K562 (cell line): ENCODE data around the gene HOXA5. TPM values are rescaled to one million over a fixed set of nuclear protein-coding genes. Genes with fewer than 3 reads are reported as not detected.

Experiments
- ZNF253 ChIP-seq: fragments of 250-450 bp; sonication (Bioruptor Pico); conservative IDR thresholded peaks from 2 replicates; pipeline ENCODE4 v1.6.1; 2021; ENCODE audit warnings: mild to moderate bottlenecking
- polyA plus RNA-seq, 8 experiments: library from polyadenylated mRNA; depleted of rRNA in 4 of 8; stranded (reverse) in 5 of 8; unstranded in 3 of 8; fragments of >200 nt; fragmentation: Nextera tagmentation in 2 of 8; fragmentation: Illumina TruSeq in 1 of 8; extraction: Ambion mirVana in 2 of 8; extraction: Trizol in 1 of 8; gene quantifications; 2 replicates each; pipeline versions ENCODE4 v1.2.1 to v1.2.3, GENCODE V29; 2011 to 2014; ENCODE audit warnings: inconsistent platforms in 1 of 8, missing spikeins in 1 of 8
- total RNA-seq, 7 experiments: library from RNA; depleted of rRNA in 6 of 7; stranded (reverse); fragments of >200 nt in 6 of 7; fragmentation: Illumina TruSeq in 2 of 7; extraction: Trizol in 2 of 7; gene quantifications; 2 replicates each; pipeline versions ENCODE4 v1.2.1 to v1.2.3, GENCODE V29; 2011 to 2021; ENCODE audit warnings: low replicate concordance in 1 of 7
- TF ChIP-seq, protein P1 (sequence below): fragments of 250-450 bp; sonication (Bioruptor Pico); IDR thresholded peaks from 2 replicates; pipeline ENCODE4 v1.4.0; 2020

Gene HOXA5
- total and polyA plus RNA-seq, 9 of the 15 experiments (the other 6 are each of a cell fraction or from before 2014, with no cell fraction given), result 0.13 TPM; not detected in 8

DNA sequence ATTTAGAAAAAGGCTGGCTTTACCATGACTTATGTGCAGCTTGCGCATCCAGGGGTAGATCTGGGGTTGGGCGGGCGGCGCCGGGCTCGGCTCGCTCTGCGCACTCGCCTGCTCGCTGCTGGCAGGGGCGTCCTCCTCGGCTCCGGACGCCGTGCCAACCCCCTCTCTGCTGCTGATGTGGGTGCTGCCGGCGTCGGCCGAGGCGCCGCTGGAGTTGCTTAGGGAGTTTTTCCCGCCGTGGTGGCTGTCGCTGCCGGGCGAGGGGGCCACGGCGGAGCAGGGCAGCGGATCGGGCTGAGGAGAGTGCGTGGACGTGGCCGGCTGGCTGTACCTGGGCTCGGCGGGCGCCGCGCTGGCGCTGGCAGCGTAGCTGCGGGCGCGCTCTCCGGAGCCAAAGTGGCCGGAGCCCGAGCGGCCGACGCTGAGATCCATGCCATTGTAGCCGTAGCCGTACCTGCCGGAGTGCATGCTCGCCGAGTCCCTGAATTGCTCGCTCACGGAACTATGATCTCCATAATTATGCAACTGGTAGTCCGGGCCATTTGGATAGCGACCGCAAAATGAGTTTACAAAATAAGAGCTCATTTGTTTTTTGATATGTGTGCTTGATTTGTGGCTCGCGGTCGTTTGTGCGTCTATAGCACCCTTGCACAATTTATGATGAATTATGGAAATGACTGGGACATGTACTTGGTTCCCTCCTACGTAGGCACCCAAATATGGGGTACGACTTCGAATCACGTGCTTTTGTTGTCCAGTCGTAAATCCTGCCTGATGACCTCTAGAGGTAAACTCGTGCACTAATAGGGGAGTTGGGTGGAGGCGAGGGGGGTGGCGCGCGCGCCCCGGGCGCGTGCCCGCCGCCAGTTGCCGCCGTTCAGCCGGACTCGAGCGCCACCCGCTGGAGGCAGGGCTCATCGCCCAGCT lies at the start of gene HOXA5 (continued):
- TF ChIP-seq, protein P1, sequence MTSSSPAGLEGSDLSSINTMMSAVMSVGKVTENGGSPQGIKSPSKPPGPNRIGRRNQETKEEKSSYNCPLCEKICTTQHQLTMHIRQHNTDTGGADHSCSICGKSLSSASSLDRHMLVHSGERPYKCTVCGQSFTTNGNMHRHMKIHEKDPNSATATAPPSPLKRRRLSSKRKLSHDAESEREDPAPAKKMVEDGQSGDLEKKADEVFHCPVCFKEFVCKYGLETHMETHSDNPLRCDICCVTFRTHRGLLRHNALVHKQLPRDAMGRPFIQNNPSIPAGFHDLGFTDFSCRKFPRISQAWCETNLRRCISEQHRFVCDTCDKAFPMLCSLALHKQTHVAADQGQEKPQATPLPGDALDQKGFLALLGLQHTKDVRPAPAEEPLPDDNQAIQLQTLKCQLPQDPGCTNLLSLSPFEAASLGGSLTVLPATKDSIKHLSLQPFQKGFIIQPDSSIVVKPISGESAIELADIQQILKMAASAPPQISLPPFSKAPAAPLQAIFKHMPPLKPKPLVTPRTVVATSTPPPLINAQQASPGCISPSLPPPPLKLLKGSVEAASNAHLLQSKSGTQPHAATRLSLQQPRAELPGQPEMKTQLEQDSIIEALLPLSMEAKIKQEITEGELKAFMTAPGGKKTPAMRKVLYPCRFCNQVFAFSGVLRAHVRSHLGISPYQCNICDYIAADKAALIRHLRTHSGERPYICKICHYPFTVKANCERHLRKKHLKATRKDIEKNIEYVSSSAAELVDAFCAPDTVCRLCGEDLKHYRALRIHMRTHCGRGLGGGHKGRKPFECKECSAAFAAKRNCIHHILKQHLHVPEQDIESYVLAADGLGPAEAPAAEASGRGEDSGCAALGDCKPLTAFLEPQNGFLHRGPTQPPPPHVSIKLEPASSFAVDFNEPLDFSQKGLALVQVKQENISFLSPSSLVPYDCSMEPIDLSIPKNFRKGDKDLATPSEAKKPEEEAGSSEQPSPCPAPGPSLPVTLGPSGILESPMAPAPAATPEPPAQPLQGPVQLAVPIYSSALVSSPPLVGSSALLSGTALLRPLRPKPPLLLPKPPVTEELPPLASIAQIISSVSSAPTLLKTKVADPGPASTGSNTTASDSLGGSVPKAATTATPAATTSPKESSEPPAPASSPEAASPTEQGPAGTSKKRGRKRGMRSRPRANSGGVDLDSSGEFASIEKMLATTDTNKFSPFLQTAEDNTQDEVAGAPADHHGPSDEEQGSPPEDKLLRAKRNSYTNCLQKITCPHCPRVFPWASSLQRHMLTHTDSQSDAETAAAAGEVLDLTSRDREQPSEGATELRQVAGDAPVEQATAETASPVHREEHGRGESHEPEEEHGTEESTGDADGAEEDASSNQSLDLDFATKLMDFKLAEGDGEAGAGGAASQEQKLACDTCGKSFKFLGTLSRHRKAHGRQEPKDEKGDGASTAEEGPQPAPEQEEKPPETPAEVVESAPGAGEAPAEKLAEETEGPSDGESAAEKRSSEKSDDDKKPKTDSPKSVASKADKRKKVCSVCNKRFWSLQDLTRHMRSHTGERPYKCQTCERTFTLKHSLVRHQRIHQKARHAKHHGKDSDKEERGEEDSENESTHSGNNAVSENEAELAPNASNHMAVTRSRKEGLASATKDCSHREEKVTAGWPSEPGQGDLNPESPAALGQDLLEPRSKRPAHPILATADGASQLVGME (CRISPR knock-in tag), result no peak
- no peak for TF ChIP-seq ZNF253
